Astrocyte (in vitro differentiated cells and primary cell): ENCODE results near the gene ASB15. TPM values are rescaled to one million over a fixed set of nuclear protein-coding genes. Genes with fewer than 3 reads are reported as not detected.

Experiments
- DNase-seq: peaks from one replicate; pipeline ENCODE4 v3.0.0-alpha.2; 2010; ENCODE audit warnings: low read depth
- FAIRE-seq: peaks from 2 replicates; lab custom pipeline; 2011; peaks lifted over from hg19 to GRCh38; lab: Jason Lieb, UNC
- H2AFZ ChIP-seq: 2 replicates; pipeline ENCODE4 v1.6.0; 2012; ENCODE audit warnings: low read depth, low read length, inconsistent platforms
- H3K27ac ChIP-seq: 2 replicates; pipeline ENCODE4 v1.5.1; 2011; ENCODE audit warnings: low read depth, low read length, inconsistent platforms
- H3K27me3 ChIP-seq: 2 replicates; pipeline ENCODE4 v1.6.0; 2011; ENCODE audit warnings: low read length, inconsistent platforms; ENCODE audit not compliant: insufficient read depth
- H3K36me3 ChIP-seq: 2 replicates; pipeline ENCODE4 v1.5.1; 2011; ENCODE audit warnings: low read length, inconsistent platforms; ENCODE audit not compliant: insufficient read depth
- H3K4me1 ChIP-seq: 2 replicates; pipeline ENCODE4 v1.5.1; 2011; ENCODE audit warnings: low read length, inconsistent platforms; ENCODE audit not compliant: insufficient read depth
- H3K4me2 ChIP-seq: 2 replicates; pipeline ENCODE4 v1.6.0; 2012; ENCODE audit warnings: low read length, inconsistent platforms
- H3K4me3 ChIP-seq: 2 replicates; pipeline ENCODE4 v1.5.1; 2011; ENCODE audit warnings: low read depth, mild to moderate bottlenecking, low read length, inconsistent platforms; ENCODE audit not compliant: insufficient read depth
- H3K79me2 ChIP-seq: 2 replicates; pipeline ENCODE4 v1.6.0; 2012; ENCODE audit warnings: mild to moderate bottlenecking, low read length, inconsistent platforms; ENCODE audit not compliant: insufficient read depth
- H3K9ac ChIP-seq: 2 replicates; pipeline ENCODE4 v1.6.0; 2012; ENCODE audit warnings: mild to moderate bottlenecking, low read length, inconsistent platforms
- H3K9me3 ChIP-seq: 2 replicates; pipeline ENCODE4 v1.5.1; 2012; ENCODE audit warnings: low read depth, mild to moderate bottlenecking, low read length, inconsistent platforms; ENCODE audit not compliant: insufficient read depth
- H4K20me1 ChIP-seq: 2 replicates; pipeline ENCODE4 v1.6.0; 2012; ENCODE audit warnings: low read length, inconsistent platforms; ENCODE audit not compliant: insufficient read depth
- H3K27ac Mint-ChIP-seq: one replicate; pipeline ENCODE4 v1.8.0; 2021; ENCODE audit warnings: mild to moderate bottlenecking, mixed read lengths; ENCODE audit not compliant: unreplicated experiment
- H3K27me3 Mint-ChIP-seq: one replicate; pipeline ENCODE4 v1.8.0; 2021; ENCODE audit warnings: low read depth, mixed read lengths; ENCODE audit not compliant: unreplicated experiment
- H3K36me3 Mint-ChIP-seq: one replicate; pipeline ENCODE4 v1.8.0; 2021; ENCODE audit warnings: low read depth, mixed read lengths; ENCODE audit not compliant: unreplicated experiment
- H3K4me1 Mint-ChIP-seq: one replicate; pipeline ENCODE4 v1.8.0; 2021; ENCODE audit warnings: low read depth, mixed read lengths; ENCODE audit not compliant: unreplicated experiment
- H3K4me3 Mint-ChIP-seq: one replicate; pipeline ENCODE4 v1.8.0; 2021; ENCODE audit warnings: mild to moderate bottlenecking, moderate library complexity, mixed read lengths; ENCODE audit not compliant: unreplicated experiment
- H3K9me3 Mint-ChIP-seq: one replicate; pipeline ENCODE4 v1.8.0; 2021; ENCODE audit warnings: mild to moderate bottlenecking, mixed read lengths; ENCODE audit not compliant: unreplicated experiment
- EZH2 ChIP-seq: IDR thresholded peaks from 2 replicates; pipeline ENCODE4 v1.6.1; 2012; ENCODE audit warnings: mild to moderate bottlenecking, low read length, inconsistent platforms; ENCODE audit not compliant: insufficient read depth
- total RNA-seq: library from RNA; stranded (reverse); gene quantifications from 2 replicates; pipeline ENCODE4 v1.2.1, GENCODE V29; 2021
- TF ChIP-seq, protein P1 (sequence below): IDR thresholded peaks from 2 replicates; pipeline ENCODE4 v1.5.1; 2011; ENCODE audit warnings: low read depth, mild to moderate bottlenecking, inconsistent platforms, low read length, moderate library complexity; ENCODE audit not compliant: insufficient read depth

Gene ASB15
- total RNA-seq, 1 donor from 2014 or later, result not detected

DNA sequence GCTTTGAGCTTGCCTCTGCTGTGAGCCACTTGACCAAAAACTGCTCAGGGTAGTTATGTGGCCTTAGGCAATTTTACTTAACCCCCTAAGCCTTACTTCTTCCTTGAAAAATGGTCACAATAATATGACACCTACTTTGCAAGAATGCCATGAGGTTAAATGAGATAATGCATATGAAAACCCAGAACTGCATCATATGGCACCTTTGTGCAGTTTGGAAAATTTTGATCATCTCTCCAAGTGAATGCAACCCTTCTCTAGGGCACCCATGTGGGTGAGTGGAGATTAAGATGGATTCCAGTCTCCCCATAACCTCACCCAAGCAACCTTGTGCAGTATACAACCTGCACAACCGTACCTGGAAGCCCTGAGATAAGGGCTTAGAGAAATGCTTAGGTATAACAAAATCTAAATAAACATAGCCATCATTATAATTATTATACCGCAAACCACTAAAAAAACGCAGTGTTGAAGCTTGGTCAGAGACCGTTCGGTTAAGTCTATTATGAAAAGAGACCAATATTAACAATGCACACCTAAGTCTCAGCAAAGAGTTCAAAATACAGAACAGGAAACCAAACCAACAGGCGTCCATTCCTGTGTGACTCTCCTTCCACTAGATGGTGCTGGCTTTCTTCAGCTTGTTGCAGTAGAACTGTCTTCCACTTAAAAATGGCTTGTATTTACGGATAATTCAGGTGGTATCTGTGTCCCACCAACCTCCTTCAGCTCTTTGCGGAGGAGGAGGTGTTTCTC, 21.0 kb upstream of the ASB15 start:
- Mint-ChIP-seq H3K4me1 (peaks cover 3% of the 10 kb centered on the region), H3K27me3 (no peaks in the 10 kb centered on the region), H3K36me3 (no peaks in the 10 kb centered on the region), H3K9me3 (no peaks in the 10 kb centered on the region), H3K27ac (no peak overlapping the region), H3K4me3 (no peak overlapping the region)
- H3K9ac ChIP-seq, result no peak overlapping the region
- no peaks in the 10 kb centered on the region for H3K9me3 ChIP-seq
- FAIRE-seq (peak; percentile 37), DNase-seq (peak; percentile 14)
- TF ChIP-seq, protein P1, sequence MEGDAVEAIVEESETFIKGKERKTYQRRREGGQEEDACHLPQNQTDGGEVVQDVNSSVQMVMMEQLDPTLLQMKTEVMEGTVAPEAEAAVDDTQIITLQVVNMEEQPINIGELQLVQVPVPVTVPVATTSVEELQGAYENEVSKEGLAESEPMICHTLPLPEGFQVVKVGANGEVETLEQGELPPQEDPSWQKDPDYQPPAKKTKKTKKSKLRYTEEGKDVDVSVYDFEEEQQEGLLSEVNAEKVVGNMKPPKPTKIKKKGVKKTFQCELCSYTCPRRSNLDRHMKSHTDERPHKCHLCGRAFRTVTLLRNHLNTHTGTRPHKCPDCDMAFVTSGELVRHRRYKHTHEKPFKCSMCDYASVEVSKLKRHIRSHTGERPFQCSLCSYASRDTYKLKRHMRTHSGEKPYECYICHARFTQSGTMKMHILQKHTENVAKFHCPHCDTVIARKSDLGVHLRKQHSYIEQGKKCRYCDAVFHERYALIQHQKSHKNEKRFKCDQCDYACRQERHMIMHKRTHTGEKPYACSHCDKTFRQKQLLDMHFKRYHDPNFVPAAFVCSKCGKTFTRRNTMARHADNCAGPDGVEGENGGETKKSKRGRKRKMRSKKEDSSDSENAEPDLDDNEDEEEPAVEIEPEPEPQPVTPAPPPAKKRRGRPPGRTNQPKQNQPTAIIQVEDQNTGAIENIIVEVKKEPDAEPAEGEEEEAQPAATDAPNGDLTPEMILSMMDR, result peak; percentile 71
- no peak for TF ChIP-seq EZH2
- H3K36me3 ChIP-seq, result no peaks in the 10 kb centered on the region
- peak overlapping the region; percentile 35 for H2AFZ ChIP-seq
- H3K27me3 ChIP-seq, result peaks cover 3% of the 10 kb centered on the region
- H3K4me2 ChIP-seq, result no peak overlapping the region
- H3K27ac ChIP-seq, result no peak overlapping the region
- H3K4me1 ChIP-seq, result no peaks in the 10 kb centered on the region
- H3K79me2 ChIP-seq, result no peaks in the 10 kb centered on the region
- no peaks in the 10 kb centered on the region for H4K20me1 ChIP-seq
- H3K4me3 ChIP-seq, result no peak overlapping the region

DNA sequence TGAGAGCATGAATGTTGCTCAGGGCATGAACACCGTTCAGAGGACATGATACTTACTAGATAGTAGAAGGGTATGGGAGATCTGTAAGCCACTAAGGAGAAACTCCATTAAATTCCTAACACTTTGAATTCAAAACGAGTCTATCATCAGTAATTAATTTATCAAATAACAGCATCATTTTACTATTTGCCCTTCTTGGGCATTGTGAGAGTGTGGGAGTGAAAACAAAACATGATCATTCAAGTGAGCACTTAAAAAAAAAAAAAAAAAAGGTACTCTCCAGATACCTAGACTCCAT, 20.5 kb upstream of the ASB15 start:
- Histone ChIP-seq H4K20me1 (no peaks in the 10 kb centered on the region), H2AFZ (peak overlapping the region; percentile 35), H3K36me3 (no peaks in the 10 kb centered on the region), H3K9ac (no peak overlapping the region), H3K4me1 (no peaks in the 10 kb centered on the region), H3K79me2 (no peaks in the 10 kb centered on the region), H3K27ac (no peak overlapping the region), H3K4me2 (no peak overlapping the region), H3K9me3 (no peaks in the 10 kb centered on the region), H3K27me3 (peaks cover 3% of the 10 kb centered on the region), H3K4me3 (no peak overlapping the region)
- TF ChIP-seq, protein P1, result no peak
- TF ChIP-seq EZH2, result no peak
- H3K27me3 Mint-ChIP-seq, result no peaks in the 10 kb centered on the region
- FAIRE-seq (no peak), DNase-seq (no peak)
- H3K4me3 Mint-ChIP-seq, result no peak overlapping the region
- H3K4me1 Mint-ChIP-seq, result peaks cover 3% of the 10 kb centered on the region
- no peaks in the 10 kb centered on the region for H3K36me3 Mint-ChIP-seq
- H3K9me3 Mint-ChIP-seq, result no peaks in the 10 kb centered on the region
- H3K27ac Mint-ChIP-seq, result no peak overlapping the region

DNA sequence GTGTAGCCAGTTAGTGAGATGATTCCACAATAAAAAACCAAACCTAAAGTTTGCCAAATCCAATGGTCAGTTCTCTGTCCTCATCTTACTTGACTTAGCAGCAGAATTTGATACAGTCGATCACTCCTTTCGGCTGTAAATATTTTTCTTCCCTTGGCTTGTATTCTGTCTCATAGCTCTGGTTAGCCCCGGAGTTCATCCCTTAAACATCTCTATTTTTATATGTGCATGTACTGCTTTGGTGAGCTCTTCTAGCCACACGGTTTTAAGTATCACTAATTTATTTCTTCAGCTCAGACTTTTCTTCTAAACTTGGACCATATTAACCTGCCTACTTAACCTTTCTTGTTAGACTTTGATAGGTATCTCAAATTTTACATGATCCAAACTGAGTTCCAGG, 17.8 kb upstream of the ASB15 start:
- Mint-ChIP-seq H3K4me3 (no peak overlapping the region), H3K27ac (no peak overlapping the region), H3K27me3 (no peaks in the 10 kb centered on the region), H3K9me3 (no peaks in the 10 kb centered on the region), H3K36me3 (no peaks in the 10 kb centered on the region), H3K4me1 (peaks cover 3% of the 10 kb centered on the region)
- Histone ChIP-seq H3K4me1 (no peaks in the 10 kb centered on the region), H3K27ac (no peak overlapping the region), H3K4me2 (no peak overlapping the region), H3K27me3 (peaks cover 3% of the 10 kb centered on the region), H3K9ac (no peak overlapping the region), H3K79me2 (no peaks in the 10 kb centered on the region), H3K36me3 (no peaks in the 10 kb centered on the region), H2AFZ (no peak overlapping the region), H4K20me1 (no peaks in the 10 kb centered on the region), H3K9me3 (no peaks in the 10 kb centered on the region), H3K4me3 (no peak overlapping the region)
- DNase-seq (no peak), FAIRE-seq (no peak)
- TF ChIP-seq EZH2, result no peak
- TF ChIP-seq, protein P1, result no peak
